ENCODE results near the gene TAB2. TPM values are rescaled to one million over a fixed set of nuclear protein-coding genes. Genes with fewer than 3 reads are reported as not detected.

Gene TAB2, protein sequence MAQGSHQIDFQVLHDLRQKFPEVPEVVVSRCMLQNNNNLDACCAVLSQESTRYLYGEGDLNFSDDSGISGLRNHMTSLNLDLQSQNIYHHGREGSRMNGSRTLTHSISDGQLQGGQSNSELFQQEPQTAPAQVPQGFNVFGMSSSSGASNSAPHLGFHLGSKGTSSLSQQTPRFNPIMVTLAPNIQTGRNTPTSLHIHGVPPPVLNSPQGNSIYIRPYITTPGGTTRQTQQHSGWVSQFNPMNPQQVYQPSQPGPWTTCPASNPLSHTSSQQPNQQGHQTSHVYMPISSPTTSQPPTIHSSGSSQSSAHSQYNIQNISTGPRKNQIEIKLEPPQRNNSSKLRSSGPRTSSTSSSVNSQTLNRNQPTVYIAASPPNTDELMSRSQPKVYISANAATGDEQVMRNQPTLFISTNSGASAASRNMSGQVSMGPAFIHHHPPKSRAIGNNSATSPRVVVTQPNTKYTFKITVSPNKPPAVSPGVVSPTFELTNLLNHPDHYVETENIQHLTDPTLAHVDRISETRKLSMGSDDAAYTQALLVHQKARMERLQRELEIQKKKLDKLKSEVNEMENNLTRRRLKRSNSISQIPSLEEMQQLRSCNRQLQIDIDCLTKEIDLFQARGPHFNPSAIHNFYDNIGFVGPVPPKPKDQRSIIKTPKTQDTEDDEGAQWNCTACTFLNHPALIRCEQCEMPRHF
- 11.8 and 12.9 TPM in 2 replicates for total RNA-seq

DNA sequence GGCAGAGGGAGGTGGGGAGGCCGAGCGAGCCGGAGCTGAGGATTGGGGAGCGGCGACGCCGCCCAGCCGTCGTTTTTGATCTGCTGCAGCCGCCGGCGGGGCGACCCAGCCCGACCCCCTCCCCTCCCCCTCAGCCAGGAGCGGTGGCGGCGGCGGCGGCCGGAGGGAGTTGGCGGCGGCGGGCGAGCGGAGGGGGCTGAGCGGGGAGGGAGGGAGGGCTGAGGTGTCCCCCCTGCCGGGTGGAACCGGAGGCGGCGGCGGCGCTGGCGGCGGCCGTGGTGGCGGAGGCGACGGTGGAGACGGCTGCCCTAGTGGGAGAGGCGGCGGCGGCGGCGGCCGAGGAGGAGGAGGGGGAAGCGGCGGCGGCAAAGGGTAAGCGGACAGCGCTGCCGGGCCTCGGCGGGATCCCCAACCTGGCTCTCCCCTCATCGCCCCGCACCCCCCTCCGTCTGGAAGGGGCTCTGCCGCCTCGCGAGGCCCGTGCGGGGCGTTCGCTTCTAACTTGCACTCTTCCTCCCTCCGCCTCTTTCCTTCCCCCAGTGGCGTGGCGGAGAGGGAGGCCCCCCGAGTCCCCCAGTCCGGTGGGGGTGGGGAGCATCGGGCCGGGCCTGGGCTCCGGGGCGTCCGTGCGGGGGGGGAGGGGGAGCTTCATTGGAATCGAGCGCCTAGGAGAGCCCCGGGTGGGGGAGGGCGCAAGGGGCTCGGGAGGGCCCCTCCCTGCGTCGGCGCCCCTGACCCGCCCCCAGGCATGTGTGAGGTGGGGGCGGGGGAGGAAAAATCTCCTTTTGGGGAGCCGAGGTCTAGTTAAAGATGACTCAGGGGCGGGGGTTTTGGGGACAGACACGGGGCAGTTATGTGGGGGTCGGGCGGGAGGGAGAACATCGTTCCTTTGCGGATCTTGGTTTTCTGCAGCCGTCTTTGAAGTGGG lies at the start of gene TAB2:
TAB2 (plus strand) TSS at position 69 of the 928 bp plus-strand sequence. CDS start 52,286 bp downstream, outside the sequence.
- DNase-seq (ENCODE audit: low read depth in 2 of 2), result peak; percentile 27 to 45

DNA sequence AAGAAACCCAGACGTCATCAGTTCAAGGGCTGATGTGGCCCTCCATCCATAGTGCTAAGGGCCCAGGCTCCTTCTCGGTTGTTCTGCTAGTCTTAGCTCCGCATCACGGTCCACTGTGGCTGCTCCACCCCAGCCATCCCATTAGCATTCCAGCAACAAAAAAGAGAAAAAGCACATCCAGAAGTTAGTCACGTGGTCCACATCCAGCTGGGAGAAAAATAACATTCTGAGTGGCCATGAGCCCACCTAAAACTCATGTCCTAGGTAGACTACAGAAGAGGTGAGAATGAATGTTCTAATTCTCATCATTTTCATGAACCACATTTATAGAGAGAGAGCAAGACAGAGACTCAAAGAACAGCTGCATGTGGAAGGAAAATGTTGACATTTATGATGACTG lies 49.4 kb upstream of the TAB2 start:
- DNase-seq (ENCODE audit: low read depth in 2 of 2), result no peak

DNA sequence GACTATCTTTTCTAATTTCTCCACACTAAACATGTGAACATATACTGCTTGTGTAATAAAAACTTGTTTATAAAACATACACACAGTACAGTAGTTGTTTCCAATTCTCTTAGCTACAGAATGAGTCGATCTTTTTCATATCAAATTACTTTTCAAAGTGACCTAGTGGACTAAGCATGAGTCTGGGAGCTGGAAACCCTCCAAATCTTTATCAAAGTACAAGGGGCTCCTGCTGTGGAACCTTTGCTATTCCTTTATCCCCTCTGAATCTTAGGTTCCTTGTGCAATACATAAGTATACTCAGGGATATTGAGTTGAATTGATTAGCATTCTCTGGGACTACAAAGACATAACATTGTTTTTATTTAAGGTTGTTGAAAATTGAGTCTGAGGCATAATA lies 48.7 kb upstream of the TAB2 start:
- no peak for DNase-seq (ENCODE audit: low read depth in 2 of 2)

DNA sequence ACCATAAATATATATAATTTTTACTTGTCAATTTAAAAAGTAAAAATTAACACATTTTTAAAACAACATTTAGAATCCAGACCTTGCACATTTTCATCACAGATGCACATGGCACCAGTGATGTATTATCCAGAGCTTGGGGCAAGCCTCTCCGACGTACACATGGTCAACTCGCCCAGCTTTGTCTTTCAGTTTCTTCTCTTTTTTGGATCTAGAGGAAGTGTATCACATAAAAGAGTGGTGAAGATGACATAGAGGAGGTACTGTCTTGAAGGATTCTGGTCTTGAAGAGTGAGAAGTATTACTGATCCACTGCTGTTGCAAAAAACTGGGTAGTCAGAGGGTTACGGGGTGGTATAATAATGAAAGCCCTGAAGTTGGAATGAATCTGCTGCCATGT lies 46.9 kb upstream of the TAB2 start:
- DNase-seq (ENCODE audit: low read depth in 2 of 2), result no peak

- DNase-seq (ENCODE audit: low read depth in 2 of 2), result no peak
Measured at GRCh38 chr6:149271348-149272340, 45.9 kb upstream of the TAB2 start.

DNA sequence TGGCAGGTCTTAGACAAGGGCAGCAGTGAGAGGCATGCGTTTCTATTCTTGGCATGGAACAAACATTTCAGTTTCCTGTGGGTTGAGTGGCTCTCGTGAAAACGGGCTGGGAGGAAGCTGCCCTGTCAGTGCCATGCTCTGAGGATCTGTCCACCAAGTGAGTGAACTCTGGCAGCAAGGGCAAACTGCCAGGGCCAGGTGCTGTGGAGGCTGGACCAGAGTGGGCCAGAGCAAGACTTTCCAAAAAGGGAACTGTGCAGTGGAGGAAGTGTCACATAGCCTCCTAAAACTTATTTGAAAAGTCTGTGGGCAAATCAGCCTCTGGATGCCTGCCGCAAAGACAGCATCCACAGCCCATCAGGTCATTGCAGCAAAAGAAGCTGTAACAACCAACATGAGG lies 44.2 kb upstream of the TAB2 start:
- no peak for DNase-seq (ENCODE audit: low read depth in 2 of 2)

GRCh38 chr6:149275621-149276020 lies 41.9 kb upstream of the TAB2 start:
- DNase-seq (ENCODE audit: low read depth in 2 of 2), result no peak

DNA sequence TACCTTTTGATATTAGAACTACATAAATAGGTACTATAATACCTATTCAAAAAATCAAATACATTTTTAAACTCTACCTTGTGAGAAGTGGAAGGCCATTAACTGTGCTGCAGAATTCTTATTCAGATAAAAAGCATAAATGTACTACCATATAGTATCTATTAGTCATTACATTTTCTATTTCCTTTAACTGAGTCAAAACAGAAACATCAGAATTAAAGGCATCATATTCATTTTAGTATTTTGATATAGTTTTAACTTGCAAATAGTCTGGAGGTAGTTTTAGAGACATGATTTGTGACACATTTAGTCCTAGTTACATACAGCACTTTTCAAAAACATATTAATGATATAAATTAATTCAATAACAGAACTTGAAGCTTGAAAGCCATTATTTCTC lies 39.9 kb upstream of the TAB2 start:
- DNase-seq (ENCODE audit: low read depth in 2 of 2), result no peak

GRCh38 chr6:149278997-149279396 lies 38.5 kb upstream of the TAB2 start:
- DNase-seq (ENCODE audit: low read depth in 2 of 2), result no peak

DNA sequence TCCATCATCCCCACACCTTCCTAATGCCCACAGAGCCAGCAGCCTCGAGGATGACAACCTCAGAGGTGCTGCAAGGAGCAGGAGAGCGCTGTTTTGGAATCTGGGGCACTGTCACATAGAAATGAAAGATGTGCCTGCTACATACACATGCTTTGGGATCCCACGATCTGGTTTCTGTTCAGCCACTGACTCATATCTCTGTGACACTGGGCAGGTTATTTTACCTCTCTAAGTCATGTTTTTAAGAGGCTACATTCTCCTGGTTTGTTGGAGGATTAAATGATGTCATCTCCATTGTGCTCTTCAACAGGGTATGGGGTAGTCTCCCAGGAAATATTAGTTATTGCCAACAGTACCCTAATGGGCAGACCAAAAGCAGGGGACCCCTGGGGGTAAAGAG lies 32.6 kb upstream of the TAB2 start:
- DNase-seq (ENCODE audit: low read depth in 2 of 2), result no peak

GRCh38 chr6:149285626-149286025 lies 31.9 kb upstream of the TAB2 start:
- no peak for DNase-seq (ENCODE audit: low read depth in 2 of 2)

DNA sequence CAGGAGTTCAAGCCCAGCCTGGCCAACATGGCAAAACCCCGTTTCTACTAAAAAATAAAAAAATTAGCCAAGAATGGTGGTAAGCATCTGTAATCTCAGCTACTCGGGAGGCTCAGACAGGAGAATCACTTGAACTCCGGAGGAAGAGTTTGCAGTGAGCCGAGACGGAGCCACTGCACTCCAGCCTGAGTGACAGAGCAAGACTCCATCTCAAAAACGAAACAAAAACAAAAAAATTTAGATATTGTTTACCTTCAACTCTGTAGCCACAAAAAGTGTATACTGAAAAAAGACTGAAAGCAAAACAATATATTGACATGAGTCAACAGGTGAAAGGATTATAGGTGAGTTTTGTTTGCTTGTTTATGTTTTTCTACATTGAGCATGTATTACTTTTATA lies 30.6 kb upstream of the TAB2 start:
- DNase-seq (ENCODE audit: low read depth in 2 of 2), result no peak

DNA sequence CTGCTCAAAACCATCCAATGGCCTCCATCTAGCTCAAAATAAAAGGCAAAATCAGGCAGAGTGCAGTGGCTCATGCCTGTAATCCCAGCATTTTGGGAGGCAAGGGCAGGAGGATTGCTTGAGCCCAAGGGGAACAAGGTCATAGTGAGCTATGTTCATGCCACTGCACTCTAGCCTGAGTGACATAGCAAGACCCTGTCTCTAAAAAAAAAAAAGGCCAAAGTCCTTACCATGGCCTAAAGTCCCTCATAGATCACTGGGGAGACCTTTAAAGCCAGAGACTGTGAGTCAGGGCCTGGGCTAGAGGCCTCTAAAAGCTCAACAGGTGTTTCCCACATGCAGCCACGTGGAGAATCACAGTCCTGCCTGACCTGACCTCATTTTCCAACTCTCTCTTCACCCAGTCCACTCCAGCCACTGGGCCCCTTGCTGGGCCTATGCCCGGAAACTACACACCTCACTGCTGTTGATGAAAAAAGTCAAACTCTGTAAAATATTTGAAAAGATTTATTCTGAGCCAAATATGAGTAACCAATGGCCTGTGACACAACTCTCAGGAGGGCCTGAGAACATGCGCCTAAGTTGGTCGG lies 28.2 kb upstream of the TAB2 start:
- DNase-seq (ENCODE audit: low read depth in 2 of 2), result no peak

GRCh38 chr6:149289966-149290365 lies 27.5 kb upstream of the TAB2 start:
- no peak for DNase-seq (ENCODE audit: low read depth in 2 of 2)

GRCh38 chr6:149293244-149293643 lies 24.3 kb upstream of the TAB2 start:
- no peak for DNase-seq (ENCODE audit: low read depth in 2 of 2)

- no peak for DNase-seq (ENCODE audit: low read depth in 2 of 2)
Measured at GRCh38 chr6:149300563-149300962, 16.9 kb upstream of the TAB2 start.

DNA sequence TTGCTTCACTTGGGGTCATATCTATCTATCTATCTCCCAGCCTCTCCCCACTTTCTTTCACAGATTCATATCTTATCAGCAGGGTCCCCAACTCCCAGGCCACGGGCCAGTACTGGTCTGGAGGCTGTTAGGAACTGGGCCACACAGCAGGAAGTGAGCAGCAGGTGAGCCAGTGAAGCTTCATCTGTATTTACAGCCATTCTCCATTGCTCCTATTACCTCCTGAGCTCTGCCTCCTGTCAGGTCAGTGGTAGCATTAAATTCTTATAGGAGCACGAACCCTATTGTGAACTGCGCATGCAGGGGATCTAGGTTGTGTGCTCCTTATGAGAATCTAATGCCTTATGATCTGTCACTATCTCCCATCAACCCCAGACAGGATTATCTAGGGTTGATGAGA lies 14.8 kb upstream of the TAB2 start:
- DNase-seq (ENCODE audit: low read depth in 2 of 2), result no peak

GRCh38 chr6:149303468-149303867 lies 14.0 kb upstream of the TAB2 start:
- no peak for DNase-seq (ENCODE audit: low read depth in 2 of 2)

GRCh38 chr6:149305372-149305771 lies 12.1 kb upstream of the TAB2 start:
- DNase-seq (ENCODE audit: low read depth in 2 of 2), result no peak

DNA sequence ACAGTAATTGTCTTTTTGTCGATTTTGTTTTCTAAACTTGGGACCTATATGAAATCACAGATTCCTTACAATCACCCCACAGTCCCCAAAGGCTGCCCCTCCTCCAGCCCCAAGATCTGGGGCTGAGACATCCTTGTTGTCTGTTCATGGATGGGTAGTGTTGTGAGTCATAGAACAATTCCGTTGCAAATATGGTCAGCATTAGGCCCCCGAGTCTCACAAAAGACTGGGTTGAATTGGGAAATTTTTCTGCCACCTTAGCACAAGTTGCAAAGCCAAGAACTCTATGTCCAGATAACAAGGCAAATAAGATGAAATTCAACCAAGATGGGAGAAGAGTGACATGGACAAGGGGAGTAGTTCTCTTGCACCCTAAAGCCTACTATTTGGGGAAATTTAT lies 10.5 kb upstream of the TAB2 start:
- DNase-seq (ENCODE audit: low read depth in 2 of 2), result no peak
